HEK293T (cell line): Measurements from ENCODE around the gene CAMK2G.
"Not testable (repeated sequence)": the region's sequence is repeated elsewhere in the genome, so short reads cannot be mapped to it uniquely, and the experiment has no call there.

Experiments used
- CTCF ChIA-PET: fragments of 350-600 bp; formaldehyde crosslinking; extraction: SDS; loops from one replicate; lab custom pipeline; 2021; ENCODE audit warnings: antibody characterized with exemption, inconsistent platforms; lab: Yijun Ruan, JAX
- POLR2A ChIA-PET: fragments of 350-600 bp; formaldehyde crosslinking; extraction: SDS; loops from one replicate; lab custom pipeline; 2020; ENCODE audit warnings: antibody characterized with exemption, inconsistent platforms; lab: Yijun Ruan, JAX
- DNase-seq: peaks from one replicate; pipeline ENCODE4 v3.0.0; 2012; ENCODE audit warnings: mixed read lengths; ENCODE audit errors: extremely low spot score
- ARNT ChIP-seq: fragments of 450-650 bp; IDR thresholded peaks from 2 replicates; pipeline ENCODE4 v1.6.1; 2017; ENCODE audit warnings: mild to moderate bottlenecking
- BHLHE40 ChIP-seq: fragments of 450-650 bp; IDR thresholded peaks from 2 replicates; pipeline ENCODE4 v1.6.1; 2016; ENCODE audit warnings: mild to moderate bottlenecking, moderate library complexity, borderline replicate concordance
- CTBP1 ChIP-seq: fragments of 450-650 bp; IDR thresholded peaks from 2 replicates; pipeline ENCODE4 v1.6.1; 2016; ENCODE audit warnings: borderline replicate concordance
- ELF4 ChIP-seq: fragments of 450-650 bp; IDR thresholded peaks from 2 replicates; pipeline ENCODE4 v1.6.1; 2017; ENCODE audit warnings: antibody characterized with exemption
- FOXA1 ChIP-seq: fragments of 450-650 bp; IDR thresholded peaks from 2 replicates; pipeline ENCODE4 v1.6.1; 2016; ENCODE audit warnings: mild to moderate bottlenecking
- FOXK2 ChIP-seq: fragments of 450-650 bp; IDR thresholded peaks from 2 replicates; pipeline ENCODE4 v1.6.1; 2016; ENCODE audit warnings: mild to moderate bottlenecking
- FOXM1 ChIP-seq: fragments of 450-650 bp; IDR thresholded peaks from 2 replicates; pipeline ENCODE4 v1.6.1; 2017; ENCODE audit warnings: mild to moderate bottlenecking, borderline replicate concordance
- HDGF ChIP-seq: fragments of 450-650 bp; IDR thresholded peaks from 2 replicates; pipeline ENCODE4 v1.6.1; 2017; ENCODE audit warnings: antibody characterized with exemption, borderline replicate concordance
- L3MBTL2 ChIP-seq: fragments of 450-650 bp; conservative IDR thresholded peaks from 2 replicates; pipeline ENCODE4 v1.6.1; 2016; ENCODE audit warnings: mild to moderate bottlenecking
- LEF1 ChIP-seq: fragments of 450-650 bp; IDR thresholded peaks from 2 replicates; pipeline ENCODE4 v1.6.1; 2017; ENCODE audit warnings: mild to moderate bottlenecking, borderline replicate concordance
- NFRKB ChIP-seq: fragments of 450-650 bp; IDR thresholded peaks from 2 replicates; pipeline ENCODE4 v1.6.1; 2016; ENCODE audit warnings: mild to moderate bottlenecking, moderate library complexity
- SP1 ChIP-seq: fragments of 450-650 bp; IDR thresholded peaks from 2 replicates; pipeline ENCODE4 v1.6.1; 2017
- SUZ12 ChIP-seq: fragments of 450-650 bp; IDR thresholded peaks from 2 replicates; pipeline ENCODE4 v1.6.1; 2016; ENCODE audit warnings: mild to moderate bottlenecking
- TARDBP ChIP-seq: fragments of 450-650 bp; IDR thresholded peaks from 2 replicates; pipeline ENCODE4 v1.6.1; 2016
- ZNF384 ChIP-seq: fragments of 450-650 bp; IDR thresholded peaks from 2 replicates; pipeline ENCODE4 v1.6.1; 2016
- TF ChIP-seq, protein P1 (sequence below): fragments of 450-650 bp; IDR thresholded peaks from 2 replicates; pipeline ENCODE4 v1.6.1; 2016

CAMK2G gene

DNA sequence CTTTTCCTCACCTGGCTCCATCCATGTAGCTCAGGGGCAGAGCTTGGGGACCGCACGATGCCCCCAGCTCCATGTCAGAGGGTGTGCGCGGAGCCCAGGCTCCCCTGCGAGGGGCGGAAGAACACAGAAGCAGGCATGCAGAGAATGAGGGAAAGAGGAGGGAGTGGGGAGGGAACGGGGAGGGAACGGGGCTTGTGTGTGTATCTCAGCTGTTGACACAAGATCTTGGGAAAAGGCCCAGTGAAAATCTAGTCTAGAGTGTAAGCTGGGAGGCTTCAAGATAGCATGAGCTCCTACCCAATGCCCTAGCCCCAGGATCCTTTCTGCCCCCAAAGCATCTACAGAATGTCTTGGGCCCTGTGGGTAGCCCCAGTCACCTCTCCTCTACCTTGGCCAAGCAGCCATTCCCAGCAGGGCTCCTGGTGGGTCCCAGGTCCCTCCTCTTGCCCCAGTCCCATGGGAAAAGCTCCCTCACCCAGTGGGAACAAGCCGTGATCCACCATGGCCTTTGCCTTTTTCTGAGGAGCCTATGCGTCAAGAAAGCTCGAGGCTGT lies 37.9 kb downstream of the CAMK2G start:
- no peak for TF ChIP-seq TARDBP
- no peak for TF ChIP-seq SP1
- no peak for TF ChIP-seq L3MBTL2
- TF ChIP-seq NFRKB: no peak
- TF ChIP-seq, protein P1, sequence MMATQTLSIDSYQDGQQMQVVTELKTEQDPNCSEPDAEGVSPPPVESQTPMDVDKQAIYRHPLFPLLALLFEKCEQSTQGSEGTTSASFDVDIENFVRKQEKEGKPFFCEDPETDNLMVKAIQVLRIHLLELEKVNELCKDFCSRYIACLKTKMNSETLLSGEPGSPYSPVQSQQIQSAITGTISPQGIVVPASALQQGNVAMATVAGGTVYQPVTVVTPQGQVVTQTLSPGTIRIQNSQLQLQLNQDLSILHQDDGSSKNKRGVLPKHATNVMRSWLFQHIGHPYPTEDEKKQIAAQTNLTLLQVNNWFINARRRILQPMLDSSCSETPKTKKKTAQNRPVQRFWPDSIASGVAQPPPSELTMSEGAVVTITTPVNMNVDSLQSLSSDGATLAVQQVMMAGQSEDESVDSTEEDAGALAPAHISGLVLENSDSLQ: no peak
- ChIA-PET POLR2A (no interaction called here), CTCF (no interaction called here)
- no peak for DNase-seq

GRCh38 chr10:73829090-73829489 lies 45.3 kb downstream of the CAMK2G start:
- DNase-seq, POLR2A ChIA-PET, CTCF ChIA-PET: not testable (repeated sequence)

- ChIA-PET CTCF (no interaction called here), POLR2A (no interaction called here)
- TF ChIP-seq FOXK2 (no peak), FOXA1 (no peak), ARNT (no peak), NFRKB (no peak), HDGF (no peak), L3MBTL2 (no peak), LEF1 (no peak), ZNF384 (no peak), SP1 (no peak), FOXM1 (no peak), SUZ12 (no peak), CTBP1 (no peak), ELF4 (no peak), TARDBP (no peak), BHLHE40 (no peak)
- TF ChIP-seq, protein P1: no peak
These were observed 46.2 kb downstream of the CAMK2G start for GRCh38 chr10:73828161-73828560.

GRCh38 chr10:73827346-73828089 lies 46.8 kb downstream of the CAMK2G start:
- TF ChIP-seq, protein P1: no peak
- no peak for TF ChIP-seq ARNT
- no peak for TF ChIP-seq LEF1
- no peak for TF ChIP-seq CTBP1
- CTCF ChIA-PET: interaction anchor here (1.0 kb wide), 1 partner anchor 52 kb away, joined by 7 read pairs; no protein-coding TSS in a partner anchor
- POLR2A ChIA-PET: no interaction called here
- DNase-seq: no peak

More at GRCh38 chr10:73828161-73828560, 46.2 kb downstream of the CAMK2G start:
- DNase-seq: no peak

GRCh38 chr10:73824146-73824725 lies 50.1 kb downstream of the CAMK2G start:
- ChIA-PET CTCF (no interaction called here), POLR2A (no interaction called here)
- no peak for DNase-seq
- TF ChIP-seq SUZ12 (no peak), FOXM1 (no peak), NFRKB (no peak), FOXK2 (no peak), HDGF (no peak), L3MBTL2 (no peak)

- ChIA-PET POLR2A (no interaction called here), CTCF (interaction anchor here (0.6 kb wide), 1 partner anchor 57 kb away, joined by 3 read pairs; no protein-coding TSS in a partner anchor)
- no peak for TF ChIP-seq SUZ12
- TF ChIP-seq FOXM1: no peak
- TF ChIP-seq SP1: no peak
- no peak for TF ChIP-seq L3MBTL2
- TF ChIP-seq, protein P1: no peak
- TF ChIP-seq HDGF: no peak
- TF ChIP-seq CTBP1: no peak
- TF ChIP-seq ELF4: no peak
- TF ChIP-seq TARDBP: no peak
- TF ChIP-seq LEF1: no peak
- no peak for TF ChIP-seq FOXA1
- no peak for TF ChIP-seq ARNT
- no peak for TF ChIP-seq ZNF384
- TF ChIP-seq FOXK2: no peak
- TF ChIP-seq NFRKB: no peak
- TF ChIP-seq BHLHE40: no peak
- no peak for DNase-seq
These were observed 51.0 kb downstream of the CAMK2G start for GRCh38 chr10:73823391-73823790.
